Measurements from ENCODE around the gene CNTN4. TPM values are rescaled to one million over a fixed set of nuclear protein-coding genes. Genes with fewer than 3 reads are reported as not detected.

Gene CNTN4
- total RNA-seq, 1 donor from 2014 or later: not detected

DNA sequence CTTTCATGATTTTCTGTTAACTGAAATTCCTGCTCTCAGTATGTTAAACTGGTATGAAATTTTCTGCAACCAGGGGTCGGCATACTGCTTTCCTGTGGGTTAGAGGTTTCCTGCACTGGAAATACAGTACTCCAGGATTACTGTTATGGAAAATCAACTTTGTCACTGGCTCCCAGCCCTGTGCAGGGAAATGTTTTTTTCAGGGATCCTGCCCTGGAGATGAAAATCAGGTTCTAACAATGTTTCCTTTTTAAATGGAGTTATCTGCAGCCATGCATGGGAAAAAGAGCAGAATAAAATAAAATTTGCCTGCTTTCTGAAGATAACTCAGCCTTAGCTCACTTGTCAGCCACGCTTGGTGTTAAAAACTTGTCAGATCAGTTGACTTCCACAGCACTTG, 791.1 kb downstream of the CNTN4 start:
- Histone ChIP-seq H2AFZ (ENCODE audit: low read depth, low read length) (no peak overlapping the region), H3K27me3 (ENCODE audit: insufficient read depth, low read length) (no peaks in the 10 kb centered on the region), H3K4me3 (ENCODE audit: insufficient read depth, low read depth, low read length) (no peak overlapping the region), H3K9me3 (ENCODE audit: insufficient read depth, low read depth, low read length) (no peaks in the 10 kb centered on the region), H3K9ac (ENCODE audit: low read length) (no peak overlapping the region), H3K36me3 (ENCODE audit: insufficient read depth, low read length) (no peaks in the 10 kb centered on the region), H3K4me2 (ENCODE audit: low read length) (no peak overlapping the region), H3K4me1 (ENCODE audit: insufficient read depth, low read length) (no peaks in the 10 kb centered on the region), H4K20me1 (ENCODE audit: insufficient read depth, low read length) (no peaks in the 10 kb centered on the region), H3K79me2 (ENCODE audit: insufficient read depth, low read length) (no peaks in the 10 kb centered on the region), H3K27ac (ENCODE audit: low read depth, low read length) (no peak overlapping the region)
- FAIRE-seq (no peak), DNase-seq (ENCODE audit: low read depth) (no peak)
- no peak for TF ChIP-seq EZH2 (IDR thresholded peaks at IDR 0.05; ENCODE audit: insufficient read depth, low read length)
- no peaks in the 10 kb centered on the region for H3K27me3 Mint-ChIP-seq (ENCODE audit: low read depth, unreplicated experiment)
- no peaks in the 10 kb centered on the region for H3K9me3 Mint-ChIP-seq (ENCODE audit: unreplicated experiment)
- H3K36me3 Mint-ChIP-seq (ENCODE audit: low read depth, unreplicated experiment): no peaks in the 10 kb centered on the region
- no peak overlapping the region for H3K4me3 Mint-ChIP-seq (ENCODE audit: unreplicated experiment)
- no peaks in the 10 kb centered on the region for H3K4me1 Mint-ChIP-seq (ENCODE audit: low read depth, unreplicated experiment)
- H3K27ac Mint-ChIP-seq (ENCODE audit: unreplicated experiment): no peak overlapping the region

DNA sequence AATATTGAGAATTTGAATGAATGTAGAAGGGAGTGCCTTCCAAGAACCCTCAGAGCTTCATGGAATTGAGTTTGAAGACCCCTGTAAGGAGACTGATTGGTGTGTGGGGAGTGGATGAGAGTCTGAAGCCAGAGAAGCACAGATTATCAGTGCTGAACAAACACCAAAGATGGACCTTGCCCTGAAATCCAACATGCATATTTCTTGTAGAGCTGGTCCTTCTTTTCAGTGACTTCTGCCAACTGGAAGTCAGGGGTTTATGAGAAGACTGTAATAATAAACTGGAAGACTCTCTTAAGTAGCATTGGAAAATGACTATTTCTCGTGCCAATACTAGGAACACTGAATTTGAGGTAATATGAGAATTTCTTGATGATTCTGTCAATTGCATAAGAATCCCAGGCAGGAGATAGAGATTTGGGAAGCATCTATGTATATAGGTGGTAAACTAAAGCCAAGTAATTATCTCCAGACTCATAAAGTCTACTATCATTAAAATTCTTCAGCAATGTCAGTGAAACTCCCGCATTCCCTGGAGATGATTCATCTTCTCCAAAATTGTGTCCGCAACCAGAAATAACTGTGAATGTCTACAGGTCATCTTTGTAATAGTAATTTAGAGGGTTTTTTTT, 797.8 kb downstream of the CNTN4 start:
- Histone ChIP-seq H3K79me2 (ENCODE audit: insufficient read depth, low read length) (no peaks in the 10 kb centered on the region), H3K36me3 (ENCODE audit: insufficient read depth, low read length) (no peaks in the 10 kb centered on the region), H3K4me1 (ENCODE audit: insufficient read depth, low read length) (no peaks in the 10 kb centered on the region), H2AFZ (ENCODE audit: low read depth, low read length) (no peak overlapping the region), H3K9ac (ENCODE audit: low read length) (no peak overlapping the region), H3K27me3 (ENCODE audit: insufficient read depth, low read length) (no peaks in the 10 kb centered on the region), H3K4me3 (ENCODE audit: insufficient read depth, low read depth, low read length) (no peak overlapping the region), H3K27ac (ENCODE audit: low read depth, low read length) (no peak overlapping the region), H3K9me3 (ENCODE audit: insufficient read depth, low read depth, low read length) (no peaks in the 10 kb centered on the region), H4K20me1 (ENCODE audit: insufficient read depth, low read length) (no peaks in the 10 kb centered on the region), H3K4me2 (ENCODE audit: low read length) (no peak overlapping the region)
- FAIRE-seq (no peak), DNase-seq (ENCODE audit: low read depth) (no peak)
- H3K4me3 Mint-ChIP-seq (ENCODE audit: unreplicated experiment): no peak overlapping the region
- no peak overlapping the region for H3K27ac Mint-ChIP-seq (ENCODE audit: unreplicated experiment)
- no peaks in the 10 kb centered on the region for H3K4me1 Mint-ChIP-seq (ENCODE audit: low read depth, unreplicated experiment)
- no peaks in the 10 kb centered on the region for H3K36me3 Mint-ChIP-seq (ENCODE audit: low read depth, unreplicated experiment)
- no peaks in the 10 kb centered on the region for H3K27me3 Mint-ChIP-seq (ENCODE audit: low read depth, unreplicated experiment)
- TF ChIP-seq EZH2 (IDR thresholded peaks at IDR 0.05; ENCODE audit: insufficient read depth, low read length) (no peak), CTCF (IDR thresholded peaks at IDR 0.05; ENCODE audit: insufficient read depth, low read depth, low read length) (no peak)
- H3K9me3 Mint-ChIP-seq (ENCODE audit: unreplicated experiment): no peaks in the 10 kb centered on the region

- H3K27ac Mint-ChIP-seq (ENCODE audit: unreplicated experiment): no peak overlapping the region
- H3K36me3 Mint-ChIP-seq (ENCODE audit: low read depth, unreplicated experiment): no peaks in the 10 kb centered on the region
- Histone ChIP-seq H3K4me1 (ENCODE audit: insufficient read depth, low read length) (no peaks in the 10 kb centered on the region), H3K9ac (ENCODE audit: low read length) (no peak overlapping the region), H3K4me3 (ENCODE audit: insufficient read depth, low read depth, low read length) (no peak overlapping the region), H2AFZ (ENCODE audit: low read depth, low read length) (no peak overlapping the region), H3K27ac (ENCODE audit: low read depth, low read length) (no peak overlapping the region), H4K20me1 (ENCODE audit: insufficient read depth, low read length) (no peaks in the 10 kb centered on the region), H3K4me2 (ENCODE audit: low read length) (no peak overlapping the region), H3K9me3 (ENCODE audit: insufficient read depth, low read depth, low read length) (no peaks in the 10 kb centered on the region), H3K36me3 (ENCODE audit: insufficient read depth, low read length) (no peaks in the 10 kb centered on the region), H3K27me3 (ENCODE audit: insufficient read depth, low read length) (no peaks in the 10 kb centered on the region), H3K79me2 (ENCODE audit: insufficient read depth, low read length) (no peaks in the 10 kb centered on the region)
- H3K4me3 Mint-ChIP-seq (ENCODE audit: unreplicated experiment): no peak overlapping the region
- TF ChIP-seq EZH2 (IDR thresholded peaks at IDR 0.05; ENCODE audit: insufficient read depth, low read length): no peak
- TF ChIP-seq CTCF (IDR thresholded peaks at IDR 0.05; ENCODE audit: insufficient read depth, low read depth, low read length): no peak
- no peaks in the 10 kb centered on the region for H3K4me1 Mint-ChIP-seq (ENCODE audit: low read depth, unreplicated experiment)
- no peaks in the 10 kb centered on the region for H3K9me3 Mint-ChIP-seq (ENCODE audit: unreplicated experiment)
- FAIRE-seq (no peak), DNase-seq (ENCODE audit: low read depth) (no peak)
- H3K27me3 Mint-ChIP-seq (ENCODE audit: low read depth, unreplicated experiment): no peaks in the 10 kb centered on the region
Measured at GRCh38 chr3:2897821-2898220, 799.2 kb downstream of the CNTN4 start.
